ENCODE measurements around the gene SYT1.

SYT1 gene

DNA sequence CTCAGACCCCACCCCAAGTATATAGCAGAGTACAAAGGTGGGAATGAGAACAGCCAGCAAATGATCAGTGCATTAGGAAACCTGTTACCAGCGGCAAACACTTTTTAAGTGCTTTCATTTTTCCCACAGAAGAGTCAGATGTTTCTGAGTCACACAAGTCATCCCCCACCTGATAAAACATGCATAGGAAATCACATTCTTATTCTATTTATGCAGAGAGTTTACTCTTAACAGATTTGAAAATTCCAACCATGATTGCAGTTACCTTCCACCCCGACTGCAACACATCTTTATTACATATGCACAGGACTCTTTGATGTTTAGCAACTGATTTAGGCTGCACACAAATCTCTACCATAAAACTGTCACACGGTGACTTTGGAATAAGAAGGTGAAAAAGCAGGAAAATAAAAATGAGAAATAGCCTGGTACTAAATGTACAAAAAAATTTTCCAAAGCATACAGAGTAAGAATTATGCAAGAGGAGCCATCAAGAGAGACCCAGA, 589.8 kb downstream of the SYT1 start:
- no peak for DNase-seq

DNA sequence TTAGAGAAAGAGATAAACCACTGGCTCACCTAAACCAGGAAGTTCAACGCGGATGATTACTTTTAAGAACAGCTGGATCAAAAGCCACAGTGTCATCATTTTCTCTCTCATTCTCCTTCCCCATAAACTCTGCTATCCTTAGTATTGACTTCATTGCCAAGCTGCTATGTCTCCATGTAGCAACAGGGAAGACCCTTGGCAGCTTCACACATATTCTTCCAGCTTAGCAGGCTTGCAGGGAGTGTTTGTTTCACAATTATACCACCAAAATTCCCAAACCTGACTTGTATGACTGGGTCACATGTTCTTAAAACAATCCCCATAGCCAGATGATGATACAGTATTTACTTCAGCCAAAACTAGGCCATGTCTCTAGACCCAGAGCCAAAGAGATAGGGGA, 590.7 kb downstream of the SYT1 start:
- DNase-seq: no peak

GRCh38 chr12:79482323-79482722, 617.7 kb downstream of the SYT1 start:
- DNase-seq: no peak

GRCh38 chr12:79482921-79483320, 618.3 kb downstream of the SYT1 start:
- DNase-seq: no peak

DNA sequence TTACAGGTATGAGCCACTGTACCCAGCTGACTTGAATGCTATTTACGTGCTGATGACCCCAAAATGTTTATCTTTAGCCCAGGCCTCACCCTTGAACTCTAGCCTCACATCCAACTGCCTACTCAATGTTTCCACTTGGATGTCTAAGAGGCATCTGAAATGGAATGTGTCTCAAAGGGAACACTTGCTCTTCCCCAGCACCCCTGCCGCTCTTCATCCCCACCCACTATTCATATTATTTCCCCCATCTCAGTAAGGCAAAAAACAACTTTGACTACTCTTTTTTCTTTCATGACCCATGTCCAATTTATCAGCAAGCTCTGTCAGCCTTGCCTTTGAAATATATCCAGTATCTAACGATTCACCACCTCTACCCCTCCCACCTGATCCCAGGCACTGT, 621.6 kb downstream of the SYT1 start:
- no peak for DNase-seq

DNA sequence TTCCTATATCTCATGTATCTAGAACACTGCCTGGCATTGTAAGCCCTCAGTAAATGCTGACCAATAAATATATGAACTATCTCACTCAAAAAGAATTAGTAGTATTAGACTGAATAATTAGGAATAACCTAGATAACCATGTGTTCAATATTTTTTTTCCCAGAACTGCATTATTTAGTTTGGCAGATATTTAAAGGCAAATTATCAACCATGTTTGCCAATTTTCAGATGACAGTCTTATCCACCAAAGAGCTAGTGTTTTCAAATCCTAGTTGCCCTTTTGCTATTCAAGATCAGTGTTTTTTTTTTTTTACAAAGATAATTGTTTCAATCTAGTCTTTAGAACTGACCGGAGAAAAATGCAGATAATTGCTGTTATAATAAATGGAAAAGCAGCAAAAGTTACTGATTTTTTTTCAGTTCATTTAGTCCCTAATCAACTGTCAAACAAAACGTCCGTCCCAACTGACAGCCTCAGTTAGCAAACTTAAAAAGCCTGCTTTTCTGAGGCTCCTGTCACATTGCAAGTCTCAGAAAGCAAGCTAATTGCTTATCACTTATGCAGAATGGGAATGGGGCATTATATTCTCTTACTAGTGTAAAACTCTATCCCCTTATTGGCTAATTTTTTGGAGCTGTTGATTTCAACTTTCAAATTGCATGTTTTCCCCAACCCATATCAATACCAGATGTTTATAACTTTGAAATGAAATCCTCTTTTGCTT, 623.0 kb downstream of the SYT1 start:
- DNase-seq: no peak

Measured in DMS79 treated with DMSO at 0.1 percent for 48 hours (cell line).